ENCODE results near the gene GLYR1. TPM values are rescaled to one million over a fixed set of nuclear protein-coding genes. Genes with fewer than 3 reads are reported as not detected.

GLYR1 gene
- total RNA-seq, 1 experiment from 2014 or later: 30.6 TPM

DNA sequence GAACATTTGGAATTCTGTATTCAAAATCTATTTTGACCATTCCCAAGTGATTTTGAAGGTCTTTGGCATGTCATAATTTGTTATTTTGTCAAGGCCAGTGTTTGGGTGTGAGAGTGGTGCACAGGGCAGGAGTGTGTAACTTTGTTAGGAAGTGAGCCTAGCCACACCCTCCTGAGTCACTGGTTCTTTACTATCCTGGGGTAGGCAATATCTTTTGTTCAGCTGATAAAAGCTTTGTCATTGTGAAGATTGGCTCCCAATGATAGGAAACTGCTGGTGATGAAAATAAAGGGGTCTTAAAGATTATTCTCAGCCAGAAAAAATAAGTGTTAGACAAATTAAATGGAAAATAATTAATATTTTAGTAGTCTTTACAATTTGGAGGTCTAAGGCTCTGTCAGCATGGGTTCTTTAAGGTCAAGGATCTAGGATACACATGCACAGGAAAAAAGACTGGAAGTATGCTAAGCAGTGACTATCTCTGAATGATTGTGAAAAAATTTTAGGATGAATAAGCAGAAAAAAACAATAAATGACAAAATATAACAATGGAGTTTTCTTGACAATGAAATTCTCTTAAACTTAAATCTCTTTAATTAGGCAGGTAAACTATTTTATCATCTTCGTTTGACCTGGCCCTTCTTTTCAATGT is 5.3 kb upstream of the GLYR1 start:
- H3K4me3 ChIP-seq (ENCODE audit: low read length): peak overlapping the region; percentile 2; the same call in 1 of the 2 replicates
- H3K9me3 ChIP-seq (ENCODE audit: low read length): no peaks in the 10 kb centered on the region
- peaks cover 12% of the 10 kb centered on the region; the same call in 1 of the 2 replicates for H4K20me1 ChIP-seq (ENCODE audit: low read length)
- peaks cover 24% of the 10 kb centered on the region for H3K4me1 ChIP-seq (ENCODE audit: insufficient read depth, low read length)
- BruUV-seq (replicated peaks): no TSS peak
- H2AFZ ChIP-seq (ENCODE audit: low read length): no peak overlapping the region
- POLR2A ChIA-PET (ENCODE audit: unreplicated experiment): no interaction called here
- no peaks in the 10 kb centered on the region for H3K9me2 ChIP-seq (replicated peaks; ENCODE audit: low read length)
- H3K79me2 ChIP-seq (ENCODE audit: low read length): peaks cover 70% of the 10 kb centered on the region
- H3K27ac ChIP-seq (ENCODE audit: low read length): peak overlapping the region; percentile 45
- H3K9ac ChIP-seq (ENCODE audit: low read length): no peak overlapping the region
- TF ChIP-seq EZH2phosphoT487 (IDR thresholded peaks at IDR 0.05; ENCODE audit: borderline replicate concordance, low read length): no peak
- TF ChIP-seq, protein P1, sequence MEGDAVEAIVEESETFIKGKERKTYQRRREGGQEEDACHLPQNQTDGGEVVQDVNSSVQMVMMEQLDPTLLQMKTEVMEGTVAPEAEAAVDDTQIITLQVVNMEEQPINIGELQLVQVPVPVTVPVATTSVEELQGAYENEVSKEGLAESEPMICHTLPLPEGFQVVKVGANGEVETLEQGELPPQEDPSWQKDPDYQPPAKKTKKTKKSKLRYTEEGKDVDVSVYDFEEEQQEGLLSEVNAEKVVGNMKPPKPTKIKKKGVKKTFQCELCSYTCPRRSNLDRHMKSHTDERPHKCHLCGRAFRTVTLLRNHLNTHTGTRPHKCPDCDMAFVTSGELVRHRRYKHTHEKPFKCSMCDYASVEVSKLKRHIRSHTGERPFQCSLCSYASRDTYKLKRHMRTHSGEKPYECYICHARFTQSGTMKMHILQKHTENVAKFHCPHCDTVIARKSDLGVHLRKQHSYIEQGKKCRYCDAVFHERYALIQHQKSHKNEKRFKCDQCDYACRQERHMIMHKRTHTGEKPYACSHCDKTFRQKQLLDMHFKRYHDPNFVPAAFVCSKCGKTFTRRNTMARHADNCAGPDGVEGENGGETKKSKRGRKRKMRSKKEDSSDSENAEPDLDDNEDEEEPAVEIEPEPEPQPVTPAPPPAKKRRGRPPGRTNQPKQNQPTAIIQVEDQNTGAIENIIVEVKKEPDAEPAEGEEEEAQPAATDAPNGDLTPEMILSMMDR (conservative IDR thresholded peaks at IDR 0.05; ENCODE audit: low read depth, low read length): no peak
- no peak for TF ChIP-seq EZH2 (IDR thresholded peaks at IDR 0.05; ENCODE audit: low read length, unreplicated experiment)
- H3K27me3 ChIP-seq (ENCODE audit: low read length): no peaks in the 10 kb centered on the region
- CTCF ChIA-PET: no interaction called here
- peak overlapping the region; percentile 59 for H3K4me2 ChIP-seq (ENCODE audit: low read length)
- peaks cover 7% of the 10 kb centered on the region; the same call in 1 of the 2 replicates for H3K36me3 ChIP-seq (ENCODE audit: low read depth, low read length)
- ATAC-seq (peak; percentile 54), DNase-seq (peak; percentile 56)
- intact Hi-C loops (cut with micrococcal nuclease): no loop called here
- no peaks in the 10 kb centered on the region for H3F3A ChIP-seq (ENCODE audit: low read length, unreplicated experiment)

DNA sequence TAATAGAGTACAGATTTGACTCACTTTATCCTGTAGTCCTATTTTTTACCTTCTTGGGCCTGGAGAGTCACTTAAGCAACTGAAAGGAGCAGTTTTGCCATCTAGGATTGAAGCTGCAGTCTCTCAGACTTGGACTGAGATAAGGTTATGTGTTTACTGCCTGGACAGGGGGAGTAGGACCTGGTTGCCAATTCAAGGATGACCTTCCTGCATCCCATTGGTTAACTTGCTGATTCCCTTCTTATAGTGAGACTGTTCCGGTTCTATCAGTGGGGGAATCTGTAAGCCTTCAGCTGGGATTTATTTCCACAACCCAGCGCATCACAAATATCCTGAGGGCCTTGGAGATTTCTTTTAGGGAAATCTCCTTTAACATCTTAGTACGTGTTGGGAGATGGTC is 3.1 kb upstream of the GLYR1 start:
- H3K4me3 ChIP-seq (ENCODE audit: low read length): peak overlapping the region; percentile 97
- H3F3A ChIP-seq (ENCODE audit: low read length, unreplicated experiment): no peaks in the 10 kb centered on the region
- peaks cover 30% of the 10 kb centered on the region for H3K4me1 ChIP-seq (ENCODE audit: insufficient read depth, low read length)
- DNase-seq (no peak), ATAC-seq (no peak)
- H3K4me2 ChIP-seq (ENCODE audit: low read length): peak overlapping the region; percentile 87
- no peaks in the 10 kb centered on the region for H3K9me3 ChIP-seq (ENCODE audit: low read length)
- H3K27ac ChIP-seq (ENCODE audit: low read length): no peak overlapping the region
- ChIA-PET CTCF (no interaction called here), POLR2A (ENCODE audit: unreplicated experiment) (no interaction called here)
- intact Hi-C loops (cut with micrococcal nuclease): no loop called here
- TF ChIP-seq EZH2phosphoT487 (IDR thresholded peaks at IDR 0.05; ENCODE audit: borderline replicate concordance, low read length) (no peak), EZH2 (IDR thresholded peaks at IDR 0.05; ENCODE audit: low read length, unreplicated experiment) (no peak)
- TF ChIP-seq, protein P1 (conservative IDR thresholded peaks at IDR 0.05; ENCODE audit: low read depth, low read length): no peak
- no TSS peak for BruUV-seq (replicated peaks)
- no peaks in the 10 kb centered on the region for H3K9me2 ChIP-seq (replicated peaks; ENCODE audit: low read length)
- no peak overlapping the region for H2AFZ ChIP-seq (ENCODE audit: low read length)
- peaks cover 83% of the 10 kb centered on the region for H3K79me2 ChIP-seq (ENCODE audit: low read length)
- no peaks in the 10 kb centered on the region for H3K27me3 ChIP-seq (ENCODE audit: low read length)
- no peaks in the 10 kb centered on the region for H3K36me3 ChIP-seq (ENCODE audit: low read depth, low read length)
- H4K20me1 ChIP-seq (ENCODE audit: low read length): peaks cover 25% of the 10 kb centered on the region
- H3K9ac ChIP-seq (ENCODE audit: low read length): 0 out of 2 replicates have a peak overlapping the region, but pooled peaks have one; percentile 6

Data from PC-3 (cell line).